ENCODE measurements around the gene RAB40C. TPM values are rescaled to one million over a fixed set of nuclear protein-coding genes. Genes with fewer than 3 reads are reported as not detected.

The RAB40C gene
- total RNA-seq, 1 donor from 2014 or later: 13.1 TPM

- H3K4me3 Mint-ChIP-seq: peak within 1 kb of the TSS; percentile 60
- ATAC-seq (ENCODE audit: low read depth) (peak; percentile 67), DNase-seq (peak; percentile 40)
- peak within 1 kb of the TSS; percentile 68 for H3K27ac Mint-ChIP-seq
- intact Hi-C loops (cut with micrococcal nuclease): loop anchor here (5.0 kb wide), 1 partner anchor 39 kb away; the partner anchor contains the start of gene CAPN15
- H3K27me3 Mint-ChIP-seq: peaks cover 7% of the 10 kb centered on the region
- POLR2A ChIA-PET: interaction anchor here (0.5 to 1.4 kb wide), 5 partner anchors 15 to 1702 kb away, joined by 3 to 9 read pairs (median 5); partner anchors contain the start of gene METTL26
- H3K4me1 Mint-ChIP-seq: peaks cover 33% of the 10 kb centered on the region
- peaks cover under 1% of the 10 kb centered on the region for H3K36me3 Mint-ChIP-seq (ENCODE audit: low read depth)
- H3K9me3 Mint-ChIP-seq: no peaks in the 10 kb centered on the region
- CTCF ChIA-PET: no interaction called here
- TF ChIP-seq, protein P1, sequence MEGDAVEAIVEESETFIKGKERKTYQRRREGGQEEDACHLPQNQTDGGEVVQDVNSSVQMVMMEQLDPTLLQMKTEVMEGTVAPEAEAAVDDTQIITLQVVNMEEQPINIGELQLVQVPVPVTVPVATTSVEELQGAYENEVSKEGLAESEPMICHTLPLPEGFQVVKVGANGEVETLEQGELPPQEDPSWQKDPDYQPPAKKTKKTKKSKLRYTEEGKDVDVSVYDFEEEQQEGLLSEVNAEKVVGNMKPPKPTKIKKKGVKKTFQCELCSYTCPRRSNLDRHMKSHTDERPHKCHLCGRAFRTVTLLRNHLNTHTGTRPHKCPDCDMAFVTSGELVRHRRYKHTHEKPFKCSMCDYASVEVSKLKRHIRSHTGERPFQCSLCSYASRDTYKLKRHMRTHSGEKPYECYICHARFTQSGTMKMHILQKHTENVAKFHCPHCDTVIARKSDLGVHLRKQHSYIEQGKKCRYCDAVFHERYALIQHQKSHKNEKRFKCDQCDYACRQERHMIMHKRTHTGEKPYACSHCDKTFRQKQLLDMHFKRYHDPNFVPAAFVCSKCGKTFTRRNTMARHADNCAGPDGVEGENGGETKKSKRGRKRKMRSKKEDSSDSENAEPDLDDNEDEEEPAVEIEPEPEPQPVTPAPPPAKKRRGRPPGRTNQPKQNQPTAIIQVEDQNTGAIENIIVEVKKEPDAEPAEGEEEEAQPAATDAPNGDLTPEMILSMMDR (IDR thresholded peaks at IDR 0.05): no peak
Observed at GRCh38 chr16:566475-567372, 23.1 kb upstream of the RAB40C start, which contains the start of gene NHLRC4. Gene NHLRC4 (plus strand): TSS chr16:567005. CDS start chr16:568048, 1,043 bp downstream.

- Mint-ChIP-seq H3K27ac (no peak overlapping the region), H3K4me3 (peak overlapping the region; percentile 60), H3K9me3 (no peaks in the 10 kb centered on the region), H3K4me1 (peaks cover 34% of the 10 kb centered on the region), H3K36me3 (ENCODE audit: low read depth) (peaks cover 2% of the 10 kb centered on the region), H3K27me3 (peaks cover 2% of the 10 kb centered on the region)
- ChIA-PET CTCF (no interaction called here), POLR2A (interaction anchor here (0.5 to 1.4 kb wide), 5 partner anchors 14 to 1702 kb away, joined by 3 to 9 read pairs (median 5); partner anchors contain the start of gene METTL26)
- no peak for DNase-seq
- intact Hi-C loops (cut with micrococcal nuclease): loop anchor here (5.0 kb wide), 1 partner anchor 40 kb away; the partner anchor contains the start of gene CAPN15
- TF ChIP-seq, protein P1 (IDR thresholded peaks at IDR 0.05): no peak
- no peak for ATAC-seq (ENCODE audit: low read depth)
Observed at GRCh38 chr16:567373-568256, 22.3 kb upstream of the RAB40C start.

DNA sequence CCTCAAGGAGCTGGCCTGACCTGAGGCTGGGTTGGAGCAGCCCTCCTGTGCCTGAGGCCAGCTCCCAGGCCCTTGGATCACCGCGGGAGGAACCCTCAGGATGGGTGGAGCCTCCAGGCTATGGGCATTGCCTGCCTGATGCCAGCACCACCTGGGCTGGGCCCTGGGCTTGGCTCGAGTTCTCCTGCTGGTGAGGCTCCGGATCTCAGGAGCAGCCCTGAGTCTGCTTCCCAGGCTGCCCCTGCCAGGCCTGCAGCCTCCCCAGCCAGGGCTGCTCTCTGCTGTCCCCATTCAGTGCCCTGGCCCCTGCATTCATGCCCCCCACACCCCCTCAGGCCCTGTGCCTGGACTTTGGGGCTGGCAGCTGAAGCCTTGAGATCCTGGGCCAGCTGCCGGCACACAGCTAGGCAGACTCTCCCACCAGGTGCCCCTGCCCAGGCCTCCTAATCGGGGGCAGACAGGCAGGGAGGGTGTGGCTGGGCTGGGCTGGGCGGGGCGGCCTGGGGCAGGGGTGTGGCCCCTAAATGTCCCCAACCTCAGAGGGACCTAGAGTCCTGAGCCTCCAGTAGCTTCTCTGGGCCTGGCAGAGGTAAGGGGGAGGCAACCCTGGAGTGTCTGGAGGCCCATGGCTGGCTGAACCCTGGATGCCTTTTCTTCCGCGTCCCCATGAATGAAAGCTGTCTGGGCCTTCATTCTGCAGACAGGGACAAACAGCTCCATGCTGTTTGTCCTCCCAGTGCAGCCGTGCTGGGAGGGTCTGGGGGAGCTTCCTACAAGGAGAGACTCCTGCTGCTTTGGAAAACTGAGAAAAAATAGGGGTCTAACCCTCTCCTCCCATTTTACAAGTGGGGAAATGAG is 21.2 kb upstream of the RAB40C start:
- peaks cover 2% of the 10 kb centered on the region for H3K36me3 Mint-ChIP-seq (ENCODE audit: low read depth)
- peaks cover 34% of the 10 kb centered on the region for H3K4me1 Mint-ChIP-seq
- intact Hi-C loops (cut with micrococcal nuclease): loop anchor here (1.0 to 5.0 kb wide), 2 partner anchors 41 to 68 kb away; partner anchors contain the start of genes CAPN15 and METTL26
- DNase-seq (no peak), ATAC-seq (ENCODE audit: low read depth) (no peak)
- TF ChIP-seq, protein P1 (IDR thresholded peaks at IDR 0.05): no peak
- no peaks in the 10 kb centered on the region for H3K27me3 Mint-ChIP-seq
- peak overlapping the region; percentile 84 for H3K27ac Mint-ChIP-seq
- H3K9me3 Mint-ChIP-seq: no peaks in the 10 kb centered on the region
- POLR2A ChIA-PET: interaction anchor here (0.7 to 1.8 kb wide), 3 partner anchors 20 to 70 kb away, joined by 3 to 6 read pairs (median 4); partner anchors contain the start of gene CAPN15
- CTCF ChIA-PET: no interaction called here
- peak overlapping the region; percentile 89 for H3K4me3 Mint-ChIP-seq

DNA sequence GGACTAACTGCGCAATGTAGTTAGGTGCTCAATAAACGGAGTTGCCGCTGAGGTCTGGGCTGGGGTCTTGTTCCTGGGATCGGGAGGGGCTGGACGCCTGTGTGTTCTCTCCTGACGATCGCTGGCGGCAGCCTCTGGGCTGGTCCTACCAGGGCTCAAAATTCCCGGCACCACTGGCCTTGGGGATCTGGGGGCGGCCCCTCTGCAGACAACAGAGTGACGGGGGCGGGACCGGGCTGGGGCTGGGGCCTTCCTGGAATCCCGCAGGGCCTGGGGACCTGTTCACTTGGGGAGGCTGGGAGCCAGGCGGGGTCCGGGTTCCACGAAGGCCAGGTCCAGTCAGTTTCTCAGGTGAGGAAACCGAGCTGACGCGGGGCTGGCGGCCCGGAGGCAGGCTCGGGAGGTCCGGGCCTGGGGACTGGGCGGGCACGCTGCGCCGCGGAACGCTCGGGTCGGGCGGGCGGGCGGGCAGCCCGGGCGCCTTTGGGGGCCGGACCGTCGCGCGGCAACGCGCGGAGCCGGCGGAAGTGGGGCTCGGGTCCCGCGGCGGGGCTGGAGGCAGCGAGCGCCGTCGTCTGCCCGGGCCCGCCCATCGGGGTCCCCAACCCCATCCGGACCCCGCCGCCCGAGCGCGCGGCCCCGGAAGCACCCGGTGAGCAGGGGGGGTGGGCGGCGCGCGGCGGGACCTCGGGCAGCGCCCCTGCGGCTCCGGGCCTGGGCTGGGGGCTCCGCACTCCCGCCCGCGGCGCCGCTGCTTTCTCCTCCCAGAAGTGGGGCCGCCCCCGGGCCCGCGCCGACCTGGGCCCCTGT is 20.2 kb upstream of the RAB40C start, which contains the start of gene PIGQ:
Gene PIGQ (plus strand): TSS at position 524 of the 810 bp plus-strand sequence. CDS start 4,107 bp downstream, outside the sequence.
- Mint-ChIP-seq H3K4me1 (peaks cover 34% of the 10 kb centered on the region), H3K9me3 (no peaks in the 10 kb centered on the region), H3K27ac (peak within 1 kb of the TSS; percentile 84), H3K27me3 (no peaks in the 10 kb centered on the region), H3K36me3 (ENCODE audit: low read depth) (peaks cover 2% of the 10 kb centered on the region), H3K4me3 (peak within 1 kb of the TSS; percentile 89)
- intact Hi-C loops (cut with micrococcal nuclease): loop anchor here (1.0 to 5.0 kb wide), 2 partner anchors 42 to 67 kb away; partner anchors contain the start of genes CAPN15 and METTL26
- ChIA-PET CTCF (no interaction called here), POLR2A (interaction anchor here (0.7 to 1.8 kb wide), 4 partner anchors 19 to 69 kb away, joined by 3 to 6 read pairs (median 4); partner anchors contain the start of genes CAPN15 and METTL26)
- ATAC-seq (ENCODE audit: low read depth): peak; percentile 76
- DNase-seq: peak; percentile 71
- TF ChIP-seq, protein P1 (IDR thresholded peaks at IDR 0.05): no peak
